ENCODE measurements around the gene RABIF.

DNA sequence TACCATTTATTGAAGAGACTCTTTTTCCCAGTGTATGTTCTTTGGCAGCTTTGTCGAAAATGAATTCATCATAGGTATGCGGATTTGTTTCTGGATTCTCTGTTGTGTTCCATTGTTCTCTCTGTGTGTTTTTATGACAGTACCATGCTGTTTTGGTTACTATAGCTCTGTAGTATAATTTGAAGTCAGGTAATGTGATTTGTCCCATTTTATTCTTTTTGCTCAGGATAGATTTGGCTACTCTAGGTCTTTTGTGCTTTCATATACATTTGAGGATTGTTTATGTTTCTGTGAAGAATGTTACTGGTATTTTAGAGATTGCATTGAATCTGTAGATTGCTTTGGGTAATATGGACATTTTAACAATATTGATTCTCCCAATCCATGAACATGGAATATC lies 43.5 kb upstream of the RABIF start:
- TF ChIP-seq, protein P1, sequence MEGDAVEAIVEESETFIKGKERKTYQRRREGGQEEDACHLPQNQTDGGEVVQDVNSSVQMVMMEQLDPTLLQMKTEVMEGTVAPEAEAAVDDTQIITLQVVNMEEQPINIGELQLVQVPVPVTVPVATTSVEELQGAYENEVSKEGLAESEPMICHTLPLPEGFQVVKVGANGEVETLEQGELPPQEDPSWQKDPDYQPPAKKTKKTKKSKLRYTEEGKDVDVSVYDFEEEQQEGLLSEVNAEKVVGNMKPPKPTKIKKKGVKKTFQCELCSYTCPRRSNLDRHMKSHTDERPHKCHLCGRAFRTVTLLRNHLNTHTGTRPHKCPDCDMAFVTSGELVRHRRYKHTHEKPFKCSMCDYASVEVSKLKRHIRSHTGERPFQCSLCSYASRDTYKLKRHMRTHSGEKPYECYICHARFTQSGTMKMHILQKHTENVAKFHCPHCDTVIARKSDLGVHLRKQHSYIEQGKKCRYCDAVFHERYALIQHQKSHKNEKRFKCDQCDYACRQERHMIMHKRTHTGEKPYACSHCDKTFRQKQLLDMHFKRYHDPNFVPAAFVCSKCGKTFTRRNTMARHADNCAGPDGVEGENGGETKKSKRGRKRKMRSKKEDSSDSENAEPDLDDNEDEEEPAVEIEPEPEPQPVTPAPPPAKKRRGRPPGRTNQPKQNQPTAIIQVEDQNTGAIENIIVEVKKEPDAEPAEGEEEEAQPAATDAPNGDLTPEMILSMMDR (IDR thresholded peaks at IDR 0.05; ENCODE audit: borderline replicate concordance, extremely low read depth, low read length, poor library complexity, severe bottlenecking), result no peak
- no peak for TF ChIP-seq EZH2 (IDR thresholded peaks at IDR 0.05; ENCODE audit: borderline replicate concordance, low read depth, low read length, severe bottlenecking)

Data from DND-41 (cell line).